GM12872 (cell line): ENCODE measurements around the gene TPST1.

ENCODE experiments used
- CTCF ChIP-seq: IDR thresholded peaks from 3 replicates; pipeline ENCODE4 v1.5.1; 2011; ENCODE audit warnings: low read depth, mild to moderate bottlenecking, low read length, moderate library complexity; ENCODE audit not compliant: insufficient read depth

TPST1 gene

DNA sequence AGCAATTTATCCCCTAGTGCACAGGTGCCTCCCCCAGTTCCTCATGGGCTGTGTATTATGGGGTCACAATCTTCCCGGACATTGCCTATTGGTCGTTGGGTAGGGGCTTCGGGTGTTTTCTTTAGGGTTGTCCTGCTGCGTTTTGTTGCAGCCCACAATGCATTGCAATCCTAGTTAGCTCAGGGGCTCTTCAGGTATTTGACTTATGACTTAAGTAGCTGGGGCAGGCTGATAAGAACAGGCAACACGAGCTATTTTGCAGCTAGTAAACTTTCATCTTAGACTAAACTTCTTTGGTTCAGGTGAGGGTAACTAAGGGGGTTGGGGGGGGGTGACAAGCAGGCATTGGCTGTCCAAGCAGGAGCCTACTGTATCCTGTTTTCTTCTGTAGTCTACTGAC is 158.5 kb downstream of the TPST1 start:
- no peak for TF ChIP-seq CTCF

DNA sequence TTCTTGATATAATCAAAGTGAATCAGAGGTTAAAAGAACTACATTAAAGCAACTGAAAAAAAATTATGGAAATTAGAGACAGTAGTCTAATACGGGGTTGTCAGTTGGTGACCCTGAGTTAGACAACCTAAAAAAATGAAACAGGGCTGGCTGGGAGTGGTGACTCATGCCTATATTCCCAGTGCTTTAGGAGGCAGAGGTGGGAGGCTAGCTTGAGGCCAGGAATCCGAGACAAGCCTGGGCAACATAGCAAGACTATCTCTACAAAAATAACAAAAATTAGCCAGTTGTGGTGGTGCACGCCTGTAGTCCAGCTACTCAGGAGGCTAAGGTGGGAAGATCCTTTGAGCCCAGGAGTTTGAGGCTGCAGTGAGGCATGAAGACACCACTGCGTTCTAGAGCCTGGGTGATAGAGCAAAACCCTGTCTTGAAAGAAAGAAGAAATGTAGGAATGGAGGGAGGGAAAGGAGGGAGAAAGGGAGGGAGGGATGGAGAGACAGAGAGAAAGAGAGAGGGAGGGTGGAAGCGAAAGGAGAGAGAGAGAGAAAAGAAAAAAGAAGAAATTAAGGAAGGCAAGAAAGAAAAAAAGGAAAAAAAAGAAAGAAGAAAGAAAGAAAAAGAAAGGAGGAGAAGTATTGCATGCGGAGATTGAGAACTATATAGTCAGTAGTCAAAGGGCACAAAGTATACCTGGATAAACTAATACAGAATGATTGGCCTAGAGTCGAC is 166.1 kb downstream of the TPST1 start:
- TF ChIP-seq CTCF = no peak

DNA sequence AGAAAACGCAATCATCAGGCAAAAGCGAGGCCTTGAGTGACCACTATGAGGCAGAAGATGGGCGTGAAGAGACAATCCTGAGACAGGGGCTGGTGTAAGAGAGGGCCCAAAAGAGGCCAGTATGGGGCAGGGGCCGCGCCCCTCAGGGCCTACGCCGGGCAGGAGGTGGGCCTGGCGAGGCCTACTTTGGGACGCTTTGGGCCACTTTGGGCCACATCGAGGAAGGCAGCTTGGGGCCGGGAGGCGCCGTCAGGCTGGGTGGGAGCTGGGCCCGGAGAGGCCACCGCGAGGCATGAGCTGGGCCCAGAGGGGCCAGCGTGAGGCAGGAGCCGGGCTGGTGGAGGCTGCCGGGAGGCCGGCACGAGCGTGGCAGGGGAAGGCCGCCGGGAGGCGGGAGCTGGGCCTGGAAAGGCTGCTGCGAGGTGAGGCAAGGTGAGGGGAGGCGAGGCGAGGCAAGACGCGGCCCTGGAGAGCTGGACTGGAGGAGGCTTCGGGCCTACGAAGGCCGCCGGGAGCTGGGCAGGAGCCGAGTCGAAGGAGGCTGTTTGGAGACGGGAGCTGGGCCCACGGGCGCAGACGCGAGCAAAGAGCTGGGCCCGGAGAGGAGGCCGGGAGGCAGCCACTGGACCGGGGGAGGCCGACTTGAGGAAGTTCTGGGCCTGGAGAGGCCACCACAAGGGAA is 171.3 kb downstream of the TPST1 start:
- TF ChIP-seq CTCF = no peak

DNA sequence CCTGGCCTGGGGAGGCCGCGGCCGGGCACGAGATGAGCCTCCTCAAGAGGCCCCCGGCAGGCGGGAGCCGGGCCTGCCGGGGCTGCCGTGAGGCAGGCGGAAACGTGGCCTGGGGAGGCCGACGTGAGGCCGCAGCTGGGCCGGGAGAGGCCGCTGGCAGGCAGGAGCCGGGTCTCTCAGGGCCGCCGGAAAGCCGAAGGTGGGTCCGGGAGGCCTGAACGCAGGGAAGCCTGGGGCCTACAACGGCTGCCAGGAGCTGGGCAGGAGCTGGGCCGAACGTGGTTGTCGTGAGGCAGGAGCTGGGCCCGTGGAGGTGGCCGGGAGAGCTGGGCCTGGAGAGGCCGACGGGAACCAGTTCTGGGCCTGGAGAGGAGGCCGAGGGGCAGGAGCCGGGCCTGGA is 171.9 kb downstream of the TPST1 start:
- TF ChIP-seq CTCF = no peak

DNA sequence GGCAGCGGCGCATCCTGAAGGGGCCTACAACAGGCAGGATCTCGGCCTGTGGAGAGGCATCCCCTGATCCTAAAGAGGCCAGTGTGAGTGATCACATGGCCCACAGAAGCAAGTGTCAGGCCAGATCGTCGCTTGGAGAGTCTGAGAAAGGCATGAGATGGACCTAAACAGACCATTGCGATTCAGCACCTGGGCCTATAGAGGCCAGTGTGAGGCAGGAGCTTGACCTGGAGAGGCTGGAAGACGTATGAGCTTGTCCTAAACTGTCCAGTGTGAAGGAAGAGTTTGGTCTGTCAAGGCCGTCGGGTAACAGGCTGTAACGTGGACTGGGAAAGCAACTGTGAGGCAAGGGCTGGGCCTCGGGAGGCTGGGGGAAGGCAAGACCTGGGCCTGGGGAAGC is 172.6 kb downstream of the TPST1 start:
- TF ChIP-seq CTCF = no peak

DNA sequence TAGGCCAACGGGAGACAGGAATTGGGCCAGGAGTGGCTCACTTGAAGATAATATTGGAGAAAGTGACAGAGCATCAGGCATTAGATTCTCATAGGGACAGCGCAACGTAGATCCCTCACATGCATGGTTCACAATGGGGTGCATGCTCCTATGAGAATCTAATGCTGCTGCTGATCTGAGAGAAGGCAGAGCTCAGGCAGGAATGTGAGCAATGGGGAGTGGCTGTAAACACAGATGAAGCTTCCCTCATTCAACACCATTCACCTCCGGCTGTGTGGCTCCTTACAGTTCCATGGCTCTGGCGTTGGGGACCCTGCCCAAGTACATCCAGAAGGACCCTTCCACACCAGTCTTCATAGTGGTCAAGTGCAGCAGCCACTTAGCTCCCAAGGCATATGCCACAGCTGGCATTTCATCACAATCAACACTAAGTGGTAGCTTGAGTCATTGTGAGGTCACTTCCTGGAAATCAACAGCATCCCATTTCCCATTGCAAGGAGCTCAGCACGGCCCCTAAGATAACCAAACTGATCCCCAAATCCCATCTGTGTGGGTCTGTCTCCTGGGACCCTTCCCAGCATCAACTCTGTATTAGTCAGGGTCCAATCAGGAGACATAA is 174.5 kb downstream of the TPST1 start:
- no peak for TF ChIP-seq CTCF

DNA sequence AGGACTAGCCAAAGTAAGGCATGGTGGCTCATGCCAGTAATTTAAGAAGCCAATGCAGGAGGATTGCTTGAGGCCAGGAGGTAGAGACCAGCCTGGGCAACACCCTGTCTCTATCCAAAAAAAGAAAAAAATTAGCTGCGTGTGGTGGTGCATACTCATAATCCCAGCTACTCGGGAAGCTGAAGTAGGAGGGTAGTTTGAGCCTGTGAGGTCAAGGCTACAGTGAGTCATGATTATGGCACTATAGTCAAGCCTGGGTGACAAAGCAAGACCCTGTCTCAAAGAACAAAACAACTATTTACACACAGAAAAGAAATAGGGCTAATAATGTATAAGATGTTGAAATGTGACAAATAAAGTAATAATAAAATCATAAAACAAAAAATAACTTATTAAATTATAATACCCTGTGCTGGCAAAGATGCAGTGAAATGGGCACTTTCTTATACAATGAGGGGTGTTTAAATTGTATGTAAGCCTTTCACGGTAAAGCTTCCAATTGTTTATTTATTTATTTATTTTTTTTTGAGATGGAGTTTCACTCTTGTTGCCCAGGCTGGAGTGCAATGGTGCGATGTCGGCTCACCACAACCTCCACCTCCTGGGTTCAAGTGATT is 175.2 kb downstream of the TPST1 start:
- no peak for TF ChIP-seq CTCF
